SU-DHL-6 (cell line): Measurements from ENCODE around the gene GSDME.

Experiments
- EZH2phosphoT487 ChIP-seq: fragments of 200-600 bp; sonication (generic), shearing (Covaris generic); conservative IDR thresholded peaks from 2 replicates; pipeline ENCODE4 v1.6.1; 2018; ENCODE audit warnings: mild to moderate bottlenecking, antibody characterized with exemption, low read length, moderate library complexity, mixed read lengths
- TF ChIP-seq, protein P1 (sequence below): fragments of 200-600 bp; sonication (generic); IDR thresholded peaks from one replicate; pipeline ENCODE4 v1.5.1; 2017; ENCODE audit warnings: antibody characterized with exemption, mild to moderate bottlenecking, low read length, moderate library complexity; ENCODE audit not compliant: insufficient read depth, poor library complexity, severe bottlenecking

DNA sequence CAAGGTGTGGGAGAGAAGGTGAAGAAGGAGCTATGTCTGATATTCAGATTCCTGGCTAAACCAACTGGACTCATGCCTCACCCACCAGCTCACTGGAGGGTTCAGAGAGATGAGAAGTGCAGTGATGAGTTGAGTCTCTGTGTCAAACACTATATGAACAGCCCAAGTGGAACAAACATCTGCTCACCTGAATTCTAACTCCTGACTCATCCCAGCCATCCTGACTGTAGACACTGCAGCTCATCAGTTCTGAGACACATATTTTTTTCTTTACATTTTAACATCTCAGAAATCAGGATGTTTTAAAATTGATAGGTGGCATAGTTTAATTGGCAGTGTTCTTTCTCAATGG lies 27.3 kb downstream of the GSDME start:
- TF ChIP-seq, protein P1, sequence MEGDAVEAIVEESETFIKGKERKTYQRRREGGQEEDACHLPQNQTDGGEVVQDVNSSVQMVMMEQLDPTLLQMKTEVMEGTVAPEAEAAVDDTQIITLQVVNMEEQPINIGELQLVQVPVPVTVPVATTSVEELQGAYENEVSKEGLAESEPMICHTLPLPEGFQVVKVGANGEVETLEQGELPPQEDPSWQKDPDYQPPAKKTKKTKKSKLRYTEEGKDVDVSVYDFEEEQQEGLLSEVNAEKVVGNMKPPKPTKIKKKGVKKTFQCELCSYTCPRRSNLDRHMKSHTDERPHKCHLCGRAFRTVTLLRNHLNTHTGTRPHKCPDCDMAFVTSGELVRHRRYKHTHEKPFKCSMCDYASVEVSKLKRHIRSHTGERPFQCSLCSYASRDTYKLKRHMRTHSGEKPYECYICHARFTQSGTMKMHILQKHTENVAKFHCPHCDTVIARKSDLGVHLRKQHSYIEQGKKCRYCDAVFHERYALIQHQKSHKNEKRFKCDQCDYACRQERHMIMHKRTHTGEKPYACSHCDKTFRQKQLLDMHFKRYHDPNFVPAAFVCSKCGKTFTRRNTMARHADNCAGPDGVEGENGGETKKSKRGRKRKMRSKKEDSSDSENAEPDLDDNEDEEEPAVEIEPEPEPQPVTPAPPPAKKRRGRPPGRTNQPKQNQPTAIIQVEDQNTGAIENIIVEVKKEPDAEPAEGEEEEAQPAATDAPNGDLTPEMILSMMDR: no peak
- no peak for TF ChIP-seq EZH2phosphoT487
